ENCODE data around the gene EPS8.
"Not testable (repeated sequence)": the region's sequence is repeated elsewhere in the genome, so short reads cannot be mapped to it uniquely, and the experiment has no call there.

Gene EPS8

DNA sequence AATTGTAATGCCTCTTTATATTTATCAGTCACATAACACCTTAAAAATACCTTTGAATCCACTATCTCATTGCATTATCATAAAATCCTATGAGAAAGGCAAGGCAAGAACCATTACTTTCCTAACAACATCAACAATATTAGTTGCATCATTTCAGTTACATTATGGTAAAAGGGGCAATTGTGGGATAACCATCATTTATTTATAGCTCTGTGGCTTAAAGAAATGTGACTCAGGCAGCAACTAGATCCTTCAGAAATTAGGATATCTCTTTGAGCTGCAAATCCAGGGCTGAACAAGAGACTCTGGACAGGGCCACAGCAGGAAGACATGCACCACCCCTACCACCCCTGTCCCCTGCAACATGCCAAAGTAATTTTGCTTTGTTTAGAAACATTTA, 36.4 kb downstream of the EPS8 start:
- DNase-seq = no peak

DNA sequence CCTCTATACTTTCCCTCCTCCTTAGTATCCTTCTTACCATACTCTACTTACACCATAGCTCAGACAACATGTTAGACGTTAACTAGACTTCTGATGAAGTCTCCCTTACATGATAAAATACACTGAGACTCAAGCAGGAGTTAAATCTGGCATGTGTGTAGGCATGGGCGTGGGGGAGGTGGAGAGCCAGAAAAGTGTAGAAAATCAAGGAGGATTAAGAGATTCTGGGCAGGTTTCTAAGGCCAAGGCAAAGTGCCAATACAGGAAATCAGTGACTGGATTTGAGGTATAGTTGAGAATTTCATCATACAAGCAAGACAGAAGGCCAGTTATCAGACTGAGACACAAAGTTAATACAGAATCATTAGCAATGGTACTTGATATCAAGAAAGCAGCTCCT, 37.4 kb downstream of the EPS8 start:
- no peak for DNase-seq

DNA sequence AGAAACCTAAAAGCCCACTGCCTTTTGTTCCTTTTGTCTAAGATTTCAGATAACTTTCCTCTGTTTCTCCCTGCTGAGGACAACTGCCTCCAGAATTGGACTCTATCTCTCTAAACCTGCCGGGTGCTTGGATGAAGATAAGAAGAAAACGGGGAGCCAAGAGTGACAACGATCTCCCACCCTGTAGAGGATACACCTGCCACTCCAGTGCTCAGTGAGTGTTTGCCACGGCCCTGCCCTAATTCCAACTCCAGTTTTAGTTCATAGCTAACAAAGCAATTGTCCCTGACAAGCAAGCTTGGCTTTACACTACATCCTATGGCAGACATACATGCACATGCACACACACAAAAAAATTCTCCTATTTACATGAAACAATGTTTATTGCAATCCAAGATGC, 39.3 kb downstream of the EPS8 start:
- no peak for DNase-seq

DNA sequence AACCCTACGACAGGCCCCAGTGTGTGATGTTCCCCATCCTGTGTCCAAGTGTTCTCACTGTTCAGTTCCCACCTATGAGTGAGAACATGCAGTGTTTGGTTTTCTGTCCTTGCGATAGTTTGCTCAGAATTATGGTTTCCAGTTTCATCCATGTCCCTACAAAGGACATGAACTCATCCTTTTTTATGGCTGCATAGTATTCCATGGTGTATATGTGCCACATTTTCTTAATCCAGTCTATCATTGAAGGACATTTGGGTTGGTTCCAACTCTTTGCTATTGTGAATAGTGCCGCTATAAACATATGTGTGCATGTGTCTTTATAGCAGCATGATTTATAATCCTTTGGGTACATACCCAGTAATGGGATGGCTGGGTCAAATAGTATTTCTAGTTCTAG, 47.3 kb downstream of the EPS8 start:
- DNase-seq = not testable (repeated sequence)

DNA sequence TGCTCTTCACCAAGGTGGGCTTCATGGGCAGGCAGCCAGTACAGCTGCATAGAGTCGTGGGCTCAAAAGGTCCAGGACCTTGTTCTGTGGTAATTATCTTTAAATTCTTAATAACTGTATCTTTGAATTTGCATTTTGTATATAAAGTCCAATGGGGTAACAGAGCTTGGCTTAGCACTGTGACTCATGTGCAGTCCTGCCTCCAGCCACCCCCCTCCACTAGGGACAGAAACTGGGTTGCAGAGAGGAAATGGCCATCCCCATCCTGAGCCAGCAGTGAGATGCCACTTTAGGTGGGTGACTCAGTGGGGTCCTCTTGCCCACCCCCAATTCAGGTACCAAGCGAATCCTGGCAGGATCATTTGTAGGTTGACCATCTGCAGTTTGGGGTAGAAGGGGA, 48.1 kb downstream of the EPS8 start:
- no peak for DNase-seq

DNA sequence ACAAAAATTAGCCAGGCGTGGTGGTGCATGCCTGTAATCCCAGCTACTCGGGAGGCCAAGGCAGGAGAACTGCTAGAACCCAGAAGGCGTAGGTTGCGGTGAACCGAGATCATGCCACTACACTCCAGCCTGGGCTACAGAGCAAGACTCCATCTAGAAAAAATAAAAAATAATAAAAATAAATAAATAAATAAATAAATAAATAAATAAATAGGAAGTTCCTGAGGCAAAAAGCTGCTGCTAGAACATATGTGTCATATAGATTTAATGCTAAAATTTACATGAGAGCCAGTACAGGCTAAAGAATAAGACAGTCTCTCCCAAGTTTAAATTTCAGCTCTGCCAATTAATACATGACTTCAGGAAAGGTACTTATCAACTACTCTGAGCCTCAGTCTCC, 48.8 kb downstream of the EPS8 start:
- not testable (repeated sequence) for DNase-seq

DNA sequence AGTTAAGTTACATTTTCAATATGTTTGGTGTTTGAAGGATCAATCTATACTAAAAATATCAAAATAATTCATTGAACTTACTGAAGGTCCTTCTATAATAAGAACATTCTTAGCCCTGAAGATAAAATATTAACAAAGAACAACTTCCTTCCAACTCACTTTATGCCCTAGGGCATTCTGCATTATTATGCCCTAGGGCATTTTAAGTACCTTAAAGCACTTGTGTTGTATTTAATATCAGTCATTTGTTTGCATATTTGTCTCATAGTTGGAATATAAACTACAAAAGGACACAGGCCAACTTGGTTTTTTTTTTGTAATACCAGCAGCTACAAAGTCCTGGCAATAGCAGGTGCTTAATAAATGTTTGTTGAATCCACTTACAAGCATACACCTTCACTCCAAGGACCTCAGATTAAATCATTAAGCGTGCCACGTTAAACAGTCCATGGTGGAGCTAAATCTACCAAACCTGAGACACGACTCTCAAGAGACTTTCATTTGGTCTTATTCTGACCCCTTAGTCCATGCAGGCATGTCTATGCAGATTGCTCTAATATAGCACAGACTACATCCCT, 50.7 kb downstream of the EPS8 start:
- no peak for DNase-seq

DNA sequence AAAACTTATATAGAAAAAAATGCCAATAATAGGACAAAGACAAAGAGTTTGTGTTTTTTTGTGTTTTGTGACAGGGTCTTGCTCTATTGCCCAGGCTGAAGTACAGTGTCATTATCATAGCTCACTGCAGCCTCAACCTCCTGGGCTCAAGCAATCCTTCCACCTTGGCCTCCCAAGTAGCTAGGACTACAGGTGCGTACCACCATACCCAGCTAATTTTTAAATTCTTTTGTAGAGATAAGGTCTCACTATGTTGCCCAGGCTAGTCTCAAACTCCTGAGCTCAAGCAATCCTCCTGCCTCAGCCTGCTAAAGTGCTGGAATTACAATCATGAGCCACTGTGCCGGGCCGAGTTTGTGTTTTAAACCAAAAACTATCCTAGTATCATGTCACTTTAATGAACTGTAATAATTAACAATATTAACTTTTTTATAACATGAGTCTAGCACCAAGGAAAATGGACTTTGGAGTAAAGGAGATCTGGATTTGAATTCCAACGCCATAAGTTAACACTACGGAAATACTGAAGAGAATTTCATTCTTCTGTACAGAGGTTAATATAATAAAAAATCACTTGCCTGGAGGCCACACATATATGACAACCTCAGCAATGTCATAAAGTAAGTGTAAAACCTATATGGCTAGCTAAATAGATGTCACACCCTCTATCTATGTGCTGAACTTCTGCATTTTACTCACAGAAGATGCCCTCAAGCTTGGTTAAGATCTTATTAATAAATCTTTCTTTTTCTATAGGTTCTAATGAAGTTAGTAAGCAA, 53.2 kb downstream of the EPS8 start:
- DNase-seq = no peak

DNA sequence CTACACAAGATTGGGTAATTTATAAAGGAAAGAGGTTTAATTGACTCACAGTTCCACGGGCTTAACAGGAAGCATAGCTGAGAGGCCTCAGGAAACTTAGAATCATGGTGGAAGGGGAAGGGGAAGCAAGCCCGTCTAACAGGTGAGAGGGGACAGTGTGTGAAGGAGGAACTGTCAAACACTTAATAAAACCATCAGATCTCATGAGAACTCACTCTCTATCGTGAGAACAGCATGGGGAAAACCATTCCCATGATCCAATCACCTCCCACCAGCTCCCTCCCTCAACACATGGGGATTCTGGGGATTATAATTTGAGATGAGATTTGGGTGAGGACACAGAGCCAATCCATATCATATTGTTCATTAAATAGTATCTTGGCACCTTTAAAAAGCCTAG, 56.1 kb downstream of the EPS8 start:
- no peak for DNase-seq

DNA sequence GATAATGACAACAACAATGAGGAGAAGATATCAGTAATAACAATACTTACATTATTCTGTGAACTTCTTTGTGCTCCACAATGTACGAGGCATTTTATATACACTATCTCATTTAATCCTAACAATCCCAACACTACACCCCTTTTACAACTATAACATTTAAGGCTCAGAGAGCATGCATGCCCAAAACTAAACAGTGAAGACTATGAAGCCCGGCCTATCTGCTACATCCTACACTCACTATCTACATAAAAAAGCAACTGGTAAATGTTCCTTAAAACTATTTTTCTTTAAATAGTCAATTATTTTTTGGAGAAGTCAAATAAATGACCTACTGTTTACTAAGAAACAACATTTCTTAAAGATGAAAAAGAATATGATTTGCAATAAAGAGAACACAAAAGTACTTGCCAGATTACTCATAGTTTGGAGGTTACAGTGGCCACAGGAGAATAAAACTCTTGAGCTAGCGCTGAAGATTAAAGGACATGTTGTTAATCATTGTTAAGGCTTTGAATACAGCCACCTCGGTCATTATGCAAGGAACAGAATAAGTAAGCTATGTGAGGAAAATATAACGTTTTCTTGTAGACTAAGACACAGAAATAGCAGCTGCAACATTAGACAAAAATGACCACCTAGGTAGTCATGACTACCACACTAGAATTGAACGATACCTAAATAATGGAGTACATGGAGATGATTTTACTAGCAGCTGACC, 56.7 kb downstream of the EPS8 start:
- DNase-seq = no peak

DNA sequence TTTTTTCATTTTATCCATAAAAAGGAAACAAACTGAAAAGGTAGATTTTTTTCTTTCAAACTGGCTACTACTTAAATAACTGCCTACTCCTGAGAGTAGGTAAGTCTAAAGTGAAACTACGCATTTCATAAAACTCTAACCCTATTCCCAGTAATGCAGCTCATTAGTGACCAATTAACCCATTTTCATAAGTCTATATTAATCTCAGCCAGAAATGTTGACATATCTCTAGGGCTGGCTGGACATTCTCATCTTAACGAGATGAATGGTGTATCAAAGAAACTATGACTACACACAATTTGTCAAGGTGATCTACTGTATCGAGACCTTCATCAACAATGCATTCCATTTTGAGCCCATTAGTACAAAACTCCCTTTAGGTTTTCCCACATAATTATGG, 57.2 kb downstream of the EPS8 start:
- no peak for DNase-seq

DNA sequence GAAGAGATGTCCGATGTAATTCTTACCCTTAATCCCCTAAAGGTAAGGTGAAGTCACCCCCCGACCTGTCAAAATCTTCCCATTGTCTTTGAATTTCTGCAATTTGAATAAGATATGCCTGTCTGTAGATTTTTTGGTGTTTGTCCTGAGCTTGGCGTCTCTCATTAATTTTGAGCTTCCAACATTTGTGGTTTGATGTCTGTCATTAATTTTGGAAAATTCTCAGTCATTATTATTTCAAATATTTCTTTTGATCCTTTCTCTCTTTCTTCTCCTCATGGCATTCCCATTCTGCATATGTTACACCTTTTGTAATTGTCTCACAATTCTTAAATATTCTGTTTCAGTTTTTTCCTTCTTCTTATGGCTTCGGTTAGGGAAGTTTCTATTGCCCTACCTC, 60.1 kb downstream of the EPS8 start:
- no peak for DNase-seq

DNA sequence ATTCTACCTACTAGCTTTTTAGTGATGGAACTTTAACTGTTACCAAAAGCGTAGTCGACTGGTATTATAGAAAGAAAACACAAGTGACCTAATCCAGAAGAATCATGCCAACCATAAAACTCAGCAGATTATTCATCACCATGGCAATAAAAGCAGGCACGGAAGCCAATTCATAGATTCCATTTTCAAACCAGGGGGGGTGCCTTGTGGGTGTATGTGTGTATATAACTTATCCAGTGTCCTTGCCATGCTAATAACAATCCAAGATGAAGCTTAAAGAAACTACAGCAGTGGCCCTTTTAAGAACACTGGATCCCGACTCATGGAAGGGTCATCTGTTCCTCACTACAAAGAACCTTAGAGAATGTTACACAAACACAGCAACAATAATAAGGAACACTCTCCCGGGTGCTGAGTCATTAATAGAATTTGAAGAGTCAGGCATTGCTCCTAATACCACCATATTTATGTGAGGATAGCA, 61.0 kb downstream of the EPS8 start:
- DNase-seq = no peak

DNA sequence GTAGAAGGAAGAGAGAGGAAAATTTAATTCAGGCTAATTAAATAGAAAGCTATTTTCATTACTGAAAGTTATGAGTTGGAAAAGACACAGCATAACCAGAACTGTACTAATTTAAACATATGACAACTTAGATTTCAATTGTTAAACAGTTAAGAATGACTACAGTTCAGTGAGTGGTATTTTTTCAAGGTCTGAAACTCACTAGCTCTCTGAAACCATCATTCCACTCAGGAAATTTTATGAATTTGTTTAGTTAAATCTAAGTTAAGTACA, 62.4 kb downstream of the EPS8 start:
- no peak for DNase-seq

DNA sequence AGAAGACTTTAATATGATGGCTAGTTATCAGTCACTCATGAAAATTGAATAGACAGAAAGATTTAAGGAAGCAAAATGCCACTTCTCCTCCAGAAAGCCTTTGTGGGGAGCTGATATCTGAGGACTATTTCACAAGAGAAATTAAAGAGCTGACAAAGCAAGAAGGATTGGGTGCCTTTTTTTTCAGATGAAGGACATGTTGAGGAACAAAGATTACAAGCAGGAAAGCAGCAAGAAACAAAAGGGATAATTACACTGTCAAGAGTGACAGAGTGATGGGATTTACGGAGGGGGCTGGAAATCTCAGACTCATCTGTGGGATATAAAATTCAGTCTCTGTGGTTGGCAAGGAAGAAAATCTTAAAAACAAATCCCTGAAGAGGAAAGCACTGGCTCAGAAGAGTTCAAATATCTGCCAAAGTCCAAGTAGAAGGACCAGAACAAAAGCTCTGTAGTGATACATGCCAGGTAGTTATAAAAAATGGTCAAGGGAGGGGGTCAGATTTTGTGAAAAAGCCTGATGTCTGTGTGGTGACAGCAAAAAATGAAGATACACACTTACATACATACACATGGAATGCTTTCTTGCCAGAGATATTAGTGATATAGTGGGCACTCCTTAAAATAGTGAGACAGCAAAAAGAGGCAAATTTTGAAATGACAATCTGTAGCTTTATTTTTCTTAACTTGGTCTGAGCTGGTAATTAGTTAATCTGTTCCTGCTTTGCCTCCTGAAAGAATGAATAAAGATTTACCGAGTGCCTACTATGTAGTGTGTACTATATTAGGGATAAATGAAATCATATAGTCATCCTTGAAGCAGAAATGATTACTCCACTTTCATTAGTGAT, 62.9 kb downstream of the EPS8 start:
- no peak for DNase-seq

DNA sequence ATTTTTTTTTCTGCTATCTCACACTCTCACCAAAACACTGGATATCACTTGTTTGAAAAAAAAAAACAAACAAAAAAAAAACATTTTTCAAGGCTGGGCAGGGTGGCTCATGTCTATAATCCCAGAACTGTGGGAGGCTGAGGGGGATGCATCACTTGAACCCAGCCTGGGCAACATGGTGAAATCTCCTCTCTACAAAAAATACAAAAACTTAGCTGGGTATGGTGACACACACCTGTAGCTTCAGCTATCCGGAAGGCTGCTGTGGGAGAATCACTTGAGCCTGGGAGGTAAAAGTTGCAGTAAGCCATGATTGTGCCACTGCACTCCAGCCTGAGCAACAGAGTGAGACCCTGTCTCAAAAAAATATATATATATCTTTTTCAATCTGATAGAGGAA, 66.2 kb downstream of the EPS8 start:
- no peak for DNase-seq

DNA sequence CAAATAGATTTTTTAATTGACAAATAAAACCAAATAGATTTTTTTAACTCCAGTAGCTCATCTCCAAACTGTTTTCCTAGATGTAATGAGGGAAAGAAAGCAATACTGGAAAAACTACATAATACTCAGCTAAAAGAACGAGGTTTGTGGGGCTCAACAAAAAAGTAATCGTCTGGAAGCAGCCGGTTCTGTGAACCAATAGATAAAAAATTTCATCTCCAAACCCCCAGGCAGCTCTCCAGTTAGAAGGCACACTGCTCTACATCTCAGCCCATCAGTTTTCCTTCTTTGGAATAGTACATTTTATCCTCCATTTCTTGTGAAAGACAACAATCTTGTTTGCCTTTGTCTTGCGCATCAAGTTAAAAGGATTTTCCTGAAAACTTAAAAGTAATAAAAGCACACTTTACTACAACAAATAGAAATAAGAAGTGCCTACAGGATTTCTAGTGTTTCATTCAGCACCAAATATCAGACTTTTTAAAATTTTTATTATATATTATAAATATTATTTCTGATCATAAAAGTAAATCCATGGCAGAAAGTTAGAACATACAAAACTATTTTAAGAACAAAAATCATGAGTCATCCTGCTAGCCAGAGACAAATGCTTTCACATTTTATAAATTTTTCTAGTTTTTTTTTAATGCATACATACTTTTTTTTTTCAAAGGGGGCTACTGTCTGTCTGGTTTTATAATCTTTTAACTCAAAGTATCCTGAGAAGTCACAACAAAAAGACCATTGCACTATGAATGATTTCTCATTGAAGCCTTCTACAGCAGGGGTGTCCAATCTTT, 67.7 kb downstream of the EPS8 start:
- no peak for DNase-seq

DNA sequence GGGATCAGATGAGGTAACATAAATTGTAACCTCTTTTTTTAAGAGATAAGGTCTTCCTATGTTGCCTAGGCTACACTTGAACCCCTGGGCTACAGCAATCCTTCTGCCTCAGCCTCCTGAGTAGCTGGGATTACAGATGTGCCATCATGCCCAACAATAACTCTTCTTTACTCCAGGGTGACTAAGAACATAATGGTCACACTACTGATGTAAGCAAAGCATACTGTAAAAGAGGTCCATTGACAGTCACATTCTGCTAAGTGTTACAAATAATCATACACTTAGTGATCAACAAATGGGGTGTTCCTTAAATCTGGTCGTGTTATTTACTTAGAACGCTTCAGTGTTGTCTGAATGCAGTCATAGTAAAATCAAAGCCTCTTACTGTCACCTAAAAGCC, 68.9 kb downstream of the EPS8 start:
- no peak for DNase-seq

DNA sequence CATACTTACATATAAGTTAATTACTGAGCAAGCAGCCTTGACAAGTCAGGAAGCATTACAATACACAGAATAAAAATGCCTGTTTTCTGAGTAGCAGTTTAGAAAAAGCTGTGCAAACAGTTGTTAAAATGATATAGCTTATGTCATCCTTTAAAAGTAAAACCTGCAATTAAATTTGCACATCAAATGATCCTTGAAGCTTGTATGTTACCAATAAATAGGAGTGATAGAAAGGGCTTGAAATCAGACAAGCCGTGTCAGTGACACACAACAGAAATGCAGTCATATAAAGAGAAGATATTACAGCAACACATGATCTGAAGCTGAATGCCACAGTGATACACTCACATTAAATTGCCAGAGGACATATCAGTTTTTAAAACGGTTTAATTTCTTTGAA, 70.0 kb downstream of the EPS8 start:
- DNase-seq = no peak

DNA sequence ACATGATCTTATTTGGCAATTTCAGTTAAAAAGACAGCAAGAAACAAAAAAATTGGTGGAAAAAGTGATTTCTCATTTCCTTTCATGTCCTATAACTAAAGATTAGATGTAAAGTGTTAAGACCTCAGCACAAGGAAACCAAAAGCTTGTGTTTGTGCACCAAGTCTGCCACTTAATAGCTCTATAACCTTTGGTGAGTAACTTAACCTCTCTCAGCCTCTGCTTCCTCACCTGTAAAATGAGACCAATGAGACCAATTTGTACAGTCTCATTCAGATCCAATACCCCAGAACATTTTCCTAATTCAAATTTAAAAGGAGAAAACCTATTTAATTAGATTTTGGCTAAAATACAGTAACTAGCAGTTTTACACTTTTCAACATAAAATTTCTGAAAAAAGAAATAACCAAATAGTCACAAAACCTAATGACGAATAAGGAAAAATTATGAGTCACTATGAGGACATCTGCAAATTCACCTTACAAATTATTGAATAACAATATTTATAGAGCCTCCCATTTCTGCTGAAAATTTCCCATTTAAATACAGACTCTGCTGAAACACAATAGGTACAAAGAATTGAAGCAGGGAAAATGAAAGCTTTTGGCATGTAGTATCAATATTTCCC, 71.1 kb downstream of the EPS8 start:
- DNase-seq = no peak

DNA sequence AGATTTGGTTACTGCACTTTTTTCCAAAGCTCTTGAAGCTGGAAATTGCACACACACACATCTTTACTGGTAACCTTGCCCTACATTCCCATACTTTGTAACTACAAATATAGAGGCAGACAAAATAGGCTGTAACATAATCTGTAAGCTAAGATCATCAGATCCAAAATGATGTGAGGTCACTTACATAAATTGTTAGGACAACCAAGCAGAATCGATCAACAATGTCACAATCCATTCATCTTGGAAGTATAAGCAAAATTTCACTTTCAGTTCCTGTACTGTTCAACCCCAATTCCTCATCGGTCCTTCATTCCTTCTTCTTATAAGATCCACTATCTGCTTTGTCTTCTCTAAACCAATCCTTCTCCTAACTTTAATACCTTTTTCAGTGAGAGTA, 72.6 kb downstream of the EPS8 start:
- DNase-seq = no peak

DNA sequence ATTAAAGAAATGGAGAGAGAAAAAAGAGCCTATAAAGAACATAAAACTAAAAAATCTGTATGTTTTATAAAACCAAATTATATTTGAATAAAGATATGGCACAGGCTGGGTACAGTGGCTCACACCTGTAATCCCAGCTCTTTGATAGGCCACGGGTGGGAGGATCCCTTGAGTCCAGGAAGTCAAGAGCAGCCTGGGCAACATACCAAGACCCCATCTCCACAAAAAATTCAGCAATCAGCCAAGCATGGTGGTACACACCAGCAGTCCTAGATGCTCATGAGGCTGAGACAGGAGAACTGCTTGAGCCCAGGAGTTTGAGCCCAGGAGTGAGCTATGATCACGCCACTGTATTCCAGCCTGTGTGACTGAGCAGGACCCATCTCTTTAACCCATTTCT, 74.9 kb downstream of the EPS8 start:
- no peak for DNase-seq
